K562 (cell line): ENCODE measurements around the gene TNFAIP8L2. TPM values are rescaled to one million over a fixed set of nuclear protein-coding genes. Genes with fewer than 3 reads are reported as not detected.

Experiments used
- ATAC-seq: fragments of 200-7000 bp; cut with Tn5 transposase; 3 replicates; pipeline ENCODE4 v1.9.1; 2020; ENCODE audit warnings: moderate library complexity
- BruUV-seq: library from RNA; stranded (reverse); fragments of 400-500 nt; replicated peaks from 2 replicates; lab custom pipeline; 2021; lab: Mats Ljungman, UMichigan
- CTCF ChIA-PET: fragments of 300-600 bp; formaldehyde crosslinking; extraction: SDS; loops from one replicate; lab custom pipeline; 2021; ENCODE audit warnings: low intra/inter-chr PET ratio; lab: Yijun Ruan, JAX
- POLR2A ChIA-PET: fragments of 300-600, 350-650 bp; sonication (Branson Sonifier 250); formaldehyde crosslinking; extraction: SDS; loops from one replicate; lab custom pipeline; 2021; ENCODE audit warnings: antibody characterized with exemption, inconsistent platforms; lab: Yijun Ruan, JAX
- DNase-seq, 4 experiments: peaks; one replicate each; pipeline versions ENCODE4 v3.0.0 to v3.0.0-alpha.2; 2011 to 2018; ENCODE audit warnings: low spot score in 3 of 4, mixed read lengths in 3 of 4; ENCODE audit errors: extremely low read depth in 1 of 4
- FAIRE-seq: peaks from 2 replicates; lab custom pipeline; 2011; peaks lifted over from hg19 to GRCh38; lab: Jason Lieb, UNC
- H2AFZ ChIP-seq: 2 replicates; pipeline ENCODE4 v1.6.0; 2011; ENCODE audit warnings: low read depth, low read length, control low read depth, inconsistent platforms
- H3K27ac ChIP-seq: fragments of 200-600 bp; 3 replicates; pipeline ENCODE4 v1.8.0; 2011; ENCODE audit warnings: low read depth, mild to moderate bottlenecking, control low read depth, inconsistent platforms, low read length, moderate library complexity, mixed read lengths; ENCODE audit errors: extremely low read depth
- H3K27me3 ChIP-seq, 2 experiments: fragments of 300-600 bp in 1 of 2; 2 replicates in 1 of 2; 3 replicates in 1 of 2; pipeline versions ENCODE4 v1.6.0 to v1.8.0; 2011; ENCODE audit warnings: inconsistent platforms in 2 of 2, low read length in 2 of 2, mild to moderate bottlenecking in 1 of 2, mixed read lengths in 1 of 2, moderate library complexity in 1 of 2; ENCODE audit not compliant: control insufficient read depth in 2 of 2, insufficient read depth in 2 of 2
- H3K36me3 ChIP-seq: fragments of 300-600 bp; 3 replicates; pipeline ENCODE4 v1.8.0; 2011; ENCODE audit warnings: mild to moderate bottlenecking, low read length, inconsistent platforms; ENCODE audit not compliant: control insufficient read depth, insufficient read depth
- H3K4me1 ChIP-seq, 2 experiments: fragments of 200-600 bp in 1 of 2; replicated peaks in 1 of 2; 2 replicates in 1 of 2; 3 replicates in 1 of 2; pipeline versions ENCODE4 v1.5.1 to v1.8.0; 2011; ENCODE audit warnings: inconsistent platforms in 2 of 2, low read length in 2 of 2, mild to moderate bottlenecking in 1 of 2, mixed read lengths in 1 of 2, moderate library complexity in 1 of 2; ENCODE audit not compliant: control insufficient read depth in 2 of 2, insufficient read depth in 2 of 2
- H3K4me2 ChIP-seq: 2 replicates; pipeline ENCODE4 v1.6.1; 2011; ENCODE audit warnings: low read length, control low read depth, inconsistent platforms, mixed read lengths; ENCODE audit not compliant: insufficient read depth
- H3K4me3 ChIP-seq: fragments of 200-600 bp; sonication (generic), shearing (Covaris generic); 2 replicates; pipeline ENCODE4 v1.5.1; 2016; ENCODE audit warnings: control low read depth, inconsistent platforms
- H3K79me2 ChIP-seq: fragments of 200-600 bp; 3 replicates; pipeline ENCODE4 v1.8.0; 2011; ENCODE audit warnings: low read length, inconsistent platforms; ENCODE audit not compliant: control insufficient read depth, insufficient read depth
- H3K9ac ChIP-seq, 2 experiments: 2 replicates each; pipeline versions ENCODE4 v1.6.0 to v1.6.1; 2011; ENCODE audit warnings: low read depth in 2 of 2, low read length in 2 of 2, control low read depth in 1 of 2, inconsistent platforms in 1 of 2, mild to moderate bottlenecking in 1 of 2, mixed read lengths in 1 of 2; ENCODE audit not compliant: insufficient read depth in 1 of 2
- H3K9me1 ChIP-seq: one replicate; pipeline ENCODE4 v1.6.0; 2011; ENCODE audit warnings: inconsistent platforms, mild to moderate bottlenecking, low read length, moderate library complexity; ENCODE audit not compliant: control insufficient read depth, insufficient read depth
- H3K9me3 ChIP-seq: replicated peaks from 2 replicates; pipeline ENCODE4 v1.5.1; 2011; ENCODE audit warnings: low read depth, low read length, inconsistent platforms; ENCODE audit not compliant: control insufficient read depth, insufficient read depth
- H4K20me1 ChIP-seq: replicated peaks from 2 replicates; pipeline ENCODE4 v1.6.1; 2011; ENCODE audit warnings: low read length, inconsistent platforms, mixed read lengths; ENCODE audit not compliant: control insufficient read depth, insufficient read depth
- FOSL1 ChIP-seq: fragments of 200-800 bp; sonication (Bioruptor generic); conservative IDR thresholded peaks from 2 replicates; pipeline ENCODE4 v1.6.1; 2016; ENCODE audit warnings: missing genetic modification characterization, missing compliant biosample characterization
- JUND ChIP-seq, 2 experiments: IDR thresholded peaks; 2 replicates in 1 of 2; 3 replicates in 1 of 2; pipeline ENCODE4 v1.6.1; 2011; ENCODE audit warnings: borderline replicate concordance in 2 of 2, low read depth in 2 of 2, low read length in 2 of 2, improper control_type of control experiment in 1 of 2, missing biosample characterization in 1 of 2, missing genetic modification characterization in 1 of 2, missing genetic modification reagents in 1 of 2
- KDM5B ChIP-seq: fragments of 200-600 bp; sonication (generic); IDR thresholded peaks from 2 replicates; pipeline ENCODE4 v1.6.1; 2012; ENCODE audit warnings: low read depth, mild to moderate bottlenecking, moderate library complexity, low read length, control low read depth, inconsistent platforms; ENCODE audit not compliant: insufficient replicate concordance
- MCM5 ChIP-seq: fragments of 450-650 bp; IDR thresholded peaks from 2 replicates; pipeline ENCODE4 v1.6.1; 2016; ENCODE audit warnings: low read depth
- MYBL2 ChIP-seq, 2 experiments: fragments of 450-650 bp in 1 of 2; sonication (generic) in 1 of 2; formaldehyde crosslinking in 1 of 2; IDR thresholded peaks; 2 replicates each; pipeline versions ENCODE4 v1.6.1 to v1.8.1; 2017 to 2022; ENCODE audit warnings: borderline replicate concordance in 1 of 2, inconsistent platforms in 1 of 2, low read depth in 1 of 2, mild to moderate bottlenecking in 1 of 2, missing genetic modification reagents in 1 of 2, moderate library complexity in 1 of 2
- POLR3A ChIP-seq: IDR thresholded peaks from 2 replicates; pipeline ENCODE4 v1.6.1; 2011; ENCODE audit warnings: borderline replicate concordance, mild to moderate bottlenecking, moderate library complexity; ENCODE audit not compliant: insufficient read length, insufficient read depth; ENCODE audit errors: extremely low read depth
- TSC22D4 ChIP-seq: fragments of 450-650 bp; IDR thresholded peaks from 2 replicates; pipeline ENCODE4 v1.6.1; 2016; ENCODE audit warnings: missing genetic modification characterization, missing biosample characterization, control low read depth
- ZNF175 ChIP-seq: fragments of 200-800 bp; sonication (Bioruptor generic); IDR thresholded peaks from 2 replicates; pipeline ENCODE4 v1.6.1; 2016; ENCODE audit warnings: low read depth, mild to moderate bottlenecking, missing genetic modification characterization, missing compliant biosample characterization
- WGBS: fragments of 100-300 bp; shearing (Covaris generic); methylation state at CpG from one replicate; pipeline ENCODE4 v1.1.6; 2016; ENCODE audit warnings: low coverage, mixed read lengths; ENCODE audit not compliant: insufficient coverage; ENCODE audit errors: missing lambda C conversion rate; 5-methylcytosine and 5-hydroxymethylcytosine counted together
- in situ Hi-C: fragments of 300-500 bp; cut with MboI; formaldehyde crosslinking; loops from 4 replicates; pipeline ENCODE4 v1.15.0; 2018; ENCODE audit warnings: inconsistent platforms, mixed read lengths
- intact Hi-C: fragments of 100-400 bp; cut with micrococcal nuclease; formaldehyde crosslinking; loops from 2 replicates; pipeline ENCODE4 v1.14.2; 2022
- polyA plus RNA-seq, 8 experiments: library from polyadenylated mRNA; depleted of rRNA in 4 of 8; stranded (reverse) in 5 of 8; unstranded in 3 of 8; fragments of >200 nt; fragmentation: Nextera tagmentation in 2 of 8; fragmentation: Illumina TruSeq in 1 of 8; extraction: Ambion mirVana in 2 of 8; extraction: Trizol in 1 of 8; gene quantifications; 2 replicates each; pipeline versions ENCODE4 v1.2.1 to v1.2.3, GENCODE V29; 2011 to 2014; ENCODE audit warnings: inconsistent platforms in 1 of 8, missing spikeins in 1 of 8
- total RNA-seq, 7 experiments: library from RNA; depleted of rRNA in 6 of 7; stranded (reverse); fragments of >200 nt in 6 of 7; fragmentation: Illumina TruSeq in 2 of 7; extraction: Trizol in 2 of 7; gene quantifications; 2 replicates each; pipeline versions ENCODE4 v1.2.1 to v1.2.3, GENCODE V29; 2011 to 2021; ENCODE audit warnings: low replicate concordance in 1 of 7
- TF ChIP-seq, protein P1 (sequence below): fragments of 450-650 bp; formaldehyde crosslinking; IDR thresholded peaks from 2 replicates; pipeline ENCODE4 v1.4.0; 2022; ENCODE audit warnings: missing genetic modification characterization
- TF ChIP-seq, protein P2 (sequence below): fragments of 450-650 bp; formaldehyde crosslinking; conservative IDR thresholded peaks from 2 replicates; pipeline ENCODE4 v1.4.0; 2022; ENCODE audit warnings: mild to moderate bottlenecking, missing genetic modification characterization
- TF ChIP-seq, protein P3 (sequence below): fragments of 250-450 bp; sonication (Bioruptor Pico); IDR thresholded peaks from 2 replicates; pipeline ENCODE4 v1.5.0; 2021
- TF ChIP-seq, protein P4 (sequence below): fragments of 450-650 bp; formaldehyde crosslinking; IDR thresholded peaks from 2 replicates; pipeline ENCODE4 v1.4.0; 2020; ENCODE audit warnings: mild to moderate bottlenecking, moderate library complexity

Gene TNFAIP8L2
- total and polyA plus RNA-seq, 9 of the 15 experiments (the other 6 are each of a cell fraction or from before 2014, with no cell fraction given), result 0.05 to 1.7 (median 0.52) TPM

DNA sequence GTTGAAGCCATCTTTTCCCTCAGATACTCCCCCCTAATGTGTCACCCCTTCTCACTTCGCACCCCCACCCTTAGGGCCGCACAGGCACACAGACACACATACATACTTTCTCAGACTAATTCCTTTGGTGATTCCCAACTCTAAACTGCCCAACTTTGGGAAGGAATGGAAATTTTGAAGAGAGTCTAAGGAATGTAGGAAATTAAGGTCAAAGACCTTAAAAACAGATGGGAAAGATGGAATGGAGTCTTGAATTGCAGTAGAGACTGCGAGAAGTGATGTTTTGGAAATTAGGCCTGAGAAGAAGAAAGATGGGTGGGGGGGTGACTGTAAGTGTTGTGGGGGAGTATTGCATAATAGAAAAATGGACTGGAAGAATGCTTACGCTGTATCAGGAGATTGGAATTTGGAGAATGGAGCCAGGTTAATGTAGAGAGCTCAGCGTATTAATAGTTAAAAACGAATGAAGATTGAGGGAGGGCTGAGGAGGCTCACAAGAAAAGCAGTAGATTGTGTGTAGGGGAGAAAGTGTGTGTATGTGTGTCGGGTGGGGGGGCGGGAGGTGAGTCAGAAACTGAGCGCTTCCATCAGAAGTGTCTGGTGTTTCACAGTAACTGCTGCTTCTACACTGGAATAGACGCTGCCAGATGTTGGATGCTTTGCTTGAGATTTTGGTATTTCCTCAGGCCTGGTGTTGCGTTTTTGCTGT lies 43.6 kb downstream of the TNFAIP8L2 start:
- intact Hi-C loops, result loop anchor here (10.0 kb wide), 1 partner anchor 185 kb away; no protein-coding TSS in a partner anchor
- Histone ChIP-seq H3K27ac (peak overlapping the region; percentile 25; the same call in 1 of the 3 replicates), H3K27me3 (no peaks in the 10 kb centered on the region), H3K9me3 (no peaks in the 10 kb centered on the region), H3K9ac (peak overlapping the region; percentile 49 to 81; a peak in 2 of 4 replicates), H3K4me3 (peak overlapping the region; percentile 56), H4K20me1 (no peaks in the 10 kb centered on the region), H3K4me1 (peaks cover 11 to 15% of the 10 kb centered on the region in 2 experiments; a peak in 4 of 5 replicates), H3K79me2 (peaks cover 46% of the 10 kb centered on the region), H3K4me2 (peak overlapping the region; percentile 83), H3K36me3 (peaks cover 22% of the 10 kb centered on the region; the same call in 2 of the 3 replicates), H3K9me1 (no peaks in the 10 kb centered on the region), H2AFZ (no peak overlapping the region)
- ATAC-seq (peak; percentile 13; the same call in 1 of the 3 replicates), FAIRE-seq (no peak), DNase-seq (peak in 3 of 4 experiments; percentile 22 to 46 (median 41))
- ChIA-PET CTCF (no interaction called here), POLR2A (interaction anchor here (0.7 kb wide), 1 partner anchor 236 kb away, joined by 3 read pairs; no protein-coding TSS in a partner anchor)
- in situ Hi-C loops, result no loop called here
- no TSS peak for BruUV-seq
- WGBS, result 20% methylated on average over 10 of the region's 11 CpGs
- TF ChIP-seq, protein P1, sequence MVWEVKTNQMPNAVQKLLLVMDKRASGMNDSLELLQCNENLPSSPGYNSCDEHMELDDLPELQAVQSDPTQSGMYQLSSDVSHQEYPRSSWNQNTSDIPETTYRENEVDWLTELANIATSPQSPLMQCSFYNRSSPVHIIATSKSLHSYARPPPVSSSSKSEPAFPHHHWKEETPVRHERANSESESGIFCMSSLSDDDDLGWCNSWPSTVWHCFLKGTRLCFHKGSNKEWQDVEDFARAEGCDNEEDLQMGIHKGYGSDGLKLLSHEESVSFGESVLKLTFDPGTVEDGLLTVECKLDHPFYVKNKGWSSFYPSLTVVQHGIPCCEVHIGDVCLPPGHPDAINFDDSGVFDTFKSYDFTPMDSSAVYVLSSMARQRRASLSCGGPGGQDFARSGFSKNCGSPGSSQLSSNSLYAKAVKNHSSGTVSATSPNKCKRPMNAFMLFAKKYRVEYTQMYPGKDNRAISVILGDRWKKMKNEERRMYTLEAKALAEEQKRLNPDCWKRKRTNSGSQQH (CRISPR knock-in tag), result no peak
- TF ChIP-seq, protein P2, sequence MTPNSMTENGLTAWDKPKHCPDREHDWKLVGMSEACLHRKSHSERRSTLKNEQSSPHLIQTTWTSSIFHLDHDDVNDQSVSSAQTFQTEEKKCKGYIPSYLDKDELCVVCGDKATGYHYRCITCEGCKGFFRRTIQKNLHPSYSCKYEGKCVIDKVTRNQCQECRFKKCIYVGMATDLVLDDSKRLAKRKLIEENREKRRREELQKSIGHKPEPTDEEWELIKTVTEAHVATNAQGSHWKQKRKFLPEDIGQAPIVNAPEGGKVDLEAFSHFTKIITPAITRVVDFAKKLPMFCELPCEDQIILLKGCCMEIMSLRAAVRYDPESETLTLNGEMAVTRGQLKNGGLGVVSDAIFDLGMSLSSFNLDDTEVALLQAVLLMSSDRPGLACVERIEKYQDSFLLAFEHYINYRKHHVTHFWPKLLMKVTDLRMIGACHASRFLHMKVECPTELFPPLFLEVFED, result no peak
- TF ChIP-seq POLR3A (no peak), KDM5B (no peak), MYBL2 (IDR thresholded peaks at IDR 0.05; ENCODE audit: low read depth) (no peak), MYBL2 (CRISPR knock-in tag; IDR thresholded peaks at IDR 0.05; ENCODE audit: borderline replicate concordance) (no peak), TSC22D4 (tag) (no peak), ZNF175 (CRISPR knock-in tag) (no peak), JUND (IDR thresholded peaks at IDR 0.05; ENCODE audit: borderline replicate concordance, low read depth, low read length) (no peak), JUND (tag; IDR thresholded peaks at IDR 0.05; ENCODE audit: borderline replicate concordance, low read depth, low read length) (no peak), MCM5 (no peak), FOSL1 (tag) (peak; percentile 41; the same call in 1 of the 2 replicates)
- TF ChIP-seq, protein P3, sequence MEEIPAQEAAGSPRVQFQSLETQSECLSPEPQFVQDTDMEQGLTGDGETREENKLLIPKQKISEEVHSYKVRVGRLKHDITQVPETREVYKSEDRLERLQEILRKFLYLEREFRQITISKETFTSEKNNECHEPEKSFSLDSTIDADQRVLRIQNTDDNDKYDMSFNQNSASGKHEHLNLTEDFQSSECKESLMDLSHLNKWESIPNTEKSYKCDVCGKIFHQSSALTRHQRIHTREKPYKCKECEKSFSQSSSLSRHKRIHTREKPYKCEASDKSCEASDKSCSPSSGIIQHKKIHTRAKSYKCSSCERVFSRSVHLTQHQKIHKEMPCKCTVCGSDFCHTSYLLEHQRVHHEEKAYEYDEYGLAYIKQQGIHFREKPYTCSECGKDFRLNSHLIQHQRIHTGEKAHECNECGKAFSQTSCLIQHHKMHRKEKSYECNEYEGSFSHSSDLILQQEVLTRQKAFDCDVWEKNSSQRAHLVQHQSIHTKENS (CRISPR knock-in tag), result no peak
- TF ChIP-seq, protein P4, sequence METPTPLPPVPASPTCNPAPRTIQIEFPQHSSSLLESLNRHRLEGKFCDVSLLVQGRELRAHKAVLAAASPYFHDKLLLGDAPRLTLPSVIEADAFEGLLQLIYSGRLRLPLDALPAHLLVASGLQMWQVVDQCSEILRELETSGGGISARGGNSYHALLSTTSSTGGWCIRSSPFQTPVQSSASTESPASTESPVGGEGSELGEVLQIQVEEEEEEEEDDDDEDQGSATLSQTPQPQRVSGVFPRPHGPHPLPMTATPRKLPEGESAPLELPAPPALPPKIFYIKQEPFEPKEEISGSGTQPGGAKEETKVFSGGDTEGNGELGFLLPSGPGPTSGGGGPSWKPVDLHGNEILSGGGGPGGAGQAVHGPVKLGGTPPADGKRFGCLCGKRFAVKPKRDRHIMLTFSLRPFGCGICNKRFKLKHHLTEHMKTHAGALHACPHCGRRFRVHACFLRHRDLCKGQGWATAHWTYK, result no peak
